ENCODE data around the gene GSK3A.

Gene GSK3A

GRCh38 chr19:42196011-42197001, 46.1 kb downstream of the GSK3A start:
- no peak for DNase-seq

GRCh38 chr19:42193706-42194105, 48.7 kb downstream of the GSK3A start:
- no peak for DNase-seq

- no peak for DNase-seq
These were observed 49.1 kb downstream of the GSK3A start for GRCh38 chr19:42193294-42193693.

GRCh38 chr19:42191855-42192254, 50.5 kb downstream of the GSK3A start:
- no peak for DNase-seq

- no peak for DNase-seq
These were observed 51.1 kb downstream of the GSK3A start for GRCh38 chr19:42191330-42191729.

GRCh38 chr19:42189133-42189532, 53.3 kb downstream of the GSK3A start:
- DNase-seq = no peak

- DNase-seq = no peak
These were observed 53.7 kb downstream of the GSK3A start for GRCh38 chr19:42188665-42189064.

- no peak for DNase-seq
These were observed 57.1 kb downstream of the GSK3A start for GRCh38 chr19:42185277-42185676.

- peak; percentile 41 to 67 (median 46) for DNase-seq
These were observed 58.0 kb downstream of the GSK3A start for GRCh38 chr19:42184401-42184861.
